HepG2 (cell line): ENCODE results near the gene RUNDC1. TPM values are rescaled to one million over a fixed set of nuclear protein-coding genes. Genes with fewer than 3 reads are reported as not detected.

Experiments
- BATF2 ChIP-seq: sonication (generic); formaldehyde crosslinking; IDR thresholded peaks from 2 replicates; pipeline ENCODE4 v1.8.0; 2022; ENCODE audit warnings: mild to moderate bottlenecking, missing genetic modification reagents, moderate library complexity
- CREB1 ChIP-seq, 2 experiments: fragments of 450-650 bp in 1 of 2; IDR thresholded peaks; 2 replicates each; pipeline ENCODE4 v1.6.1; 2016 to 2017; ENCODE audit warnings: control low read depth in 1 of 2, mild to moderate bottlenecking in 1 of 2, missing compliant biosample characterization in 1 of 2, missing genetic modification characterization in 1 of 2
- ETV5 ChIP-seq: IDR thresholded peaks from 2 replicates; pipeline ENCODE4 v1.6.1; 2018; ENCODE audit warnings: missing biosample characterization, missing genetic modification reagents, inconsistent platforms, borderline replicate concordance
- HOXA9 ChIP-seq: sonication (generic); formaldehyde crosslinking; IDR thresholded peaks from 2 replicates; pipeline ENCODE4 v1.8.1; 2022; ENCODE audit warnings: missing genetic modification reagents, mild to moderate bottlenecking, moderate library complexity, borderline replicate concordance
- MIER2 ChIP-seq: IDR thresholded peaks from 2 replicates; pipeline ENCODE4 v1.6.1; 2016; ENCODE audit warnings: missing biosample characterization, missing genetic modification reagents
- NCOA5 ChIP-seq: sonication (generic); formaldehyde crosslinking; IDR thresholded peaks from 2 replicates; pipeline ENCODE4 v1.4.0; 2020; ENCODE audit warnings: missing genetic modification reagents
- PAXIP1 ChIP-seq: sonication (generic); formaldehyde crosslinking; conservative IDR thresholded peaks from 2 replicates; pipeline ENCODE4 v1.4.0; 2020; ENCODE audit warnings: mild to moderate bottlenecking, missing genetic modification reagents, moderate library complexity
- PCBP2 ChIP-seq: fragments of 200-400 bp; formaldehyde crosslinking; optimal IDR thresholded peaks from 2 replicates; pipeline ENCODE3; 2018; ENCODE audit warnings: low read length, low read depth; ENCODE audit not compliant: poor library complexity, severe bottlenecking
- PPARG ChIP-seq: conservative IDR thresholded peaks from 2 replicates; pipeline ENCODE4 v1.6.1; 2016; ENCODE audit warnings: missing biosample characterization, missing genetic modification reagents
- RARA ChIP-seq: IDR thresholded peaks from 2 replicates; pipeline ENCODE4 v1.6.1; 2016; ENCODE audit warnings: missing genetic modification reagents, missing compliant biosample characterization
- SIN3A ChIP-seq: IDR thresholded peaks from 2 replicates; pipeline ENCODE4 v1.6.1; 2011; ENCODE audit warnings: low read depth, mild to moderate bottlenecking, control low read depth, low read length, borderline replicate concordance
- U2AF1 ChIP-seq: fragments of 200-400 bp; formaldehyde crosslinking; optimal IDR thresholded peaks from 2 replicates; pipeline ENCODE3; 2017; ENCODE audit warnings: mild to moderate bottlenecking, low read depth, low read length
- ZNF317 ChIP-seq: sonication (generic); formaldehyde crosslinking; IDR thresholded peaks from 2 replicates; pipeline ENCODE4 v1.5.0; 2020; ENCODE audit warnings: mild to moderate bottlenecking, missing genetic modification reagents
- ZNF329 ChIP-seq: sonication (generic); formaldehyde crosslinking; IDR thresholded peaks from 2 replicates; pipeline ENCODE4 v1.9.0; 2021; ENCODE audit warnings: low read depth, mild to moderate bottlenecking, missing genetic modification reagents
- ZNF549 ChIP-seq: sonication (generic); formaldehyde crosslinking; IDR thresholded peaks from 2 replicates; pipeline ENCODE4 v1.5.0; 2020; ENCODE audit warnings: missing genetic modification reagents
- ZNF569 ChIP-seq: sonication (generic); formaldehyde crosslinking; IDR thresholded peaks from 2 replicates; pipeline ENCODE4 v1.5.0; 2020; ENCODE audit warnings: mild to moderate bottlenecking, missing genetic modification reagents, moderate library complexity, borderline replicate concordance
- ZNF710 ChIP-seq: sonication (generic); formaldehyde crosslinking; IDR thresholded peaks from 2 replicates; pipeline ENCODE4 v1.5.0; 2020; ENCODE audit warnings: mild to moderate bottlenecking, missing genetic modification reagents, borderline replicate concordance
- polyA plus RNA-seq, 8 experiments: library from polyadenylated mRNA; depleted of rRNA in 3 of 8; stranded (reverse) in 7 of 8; unstranded in 1 of 8; fragments of >200 nt; fragmentation: Illumina TruSeq in 4 of 8; extraction: Trizol in 4 of 8; gene quantifications; 2 replicates each; pipeline versions ENCODE4 v1.2.1 to v1.2.3, GENCODE V29; 2011 to 2016; ENCODE audit warnings: low read depth in 4 of 8, missing spikeins in 1 of 8, mixed read lengths in 1 of 8; ENCODE audit not compliant: insufficient read depth in 1 of 8
- total RNA-seq, 5 experiments: library from RNA; depleted of rRNA; stranded (reverse); fragments of >200 nt; fragmentation: Illumina TruSeq; extraction: Trizol; gene quantifications; 2 replicates each; pipeline ENCODE4 v1.2.3, GENCODE V29; 2016; ENCODE audit warnings: low read depth in 1 of 5
- TF ChIP-seq, protein P1 (sequence below): sonication (generic); formaldehyde crosslinking; IDR thresholded peaks from 2 replicates; pipeline ENCODE4 v1.4.0; 2020; ENCODE audit warnings: mild to moderate bottlenecking, missing genetic modification reagents
- TF ChIP-seq, protein P2 (sequence below): sonication (generic); formaldehyde crosslinking; conservative IDR thresholded peaks from 2 replicates; pipeline ENCODE4 v1.4.0; 2020; ENCODE audit warnings: missing genetic modification reagents

The RUNDC1 gene
- total and polyA plus RNA-seq, 2 of the 13 experiments (the other 11 are each of a cell fraction or from before 2014, with no cell fraction given): 10.3 to 11.4 TPM

DNA sequence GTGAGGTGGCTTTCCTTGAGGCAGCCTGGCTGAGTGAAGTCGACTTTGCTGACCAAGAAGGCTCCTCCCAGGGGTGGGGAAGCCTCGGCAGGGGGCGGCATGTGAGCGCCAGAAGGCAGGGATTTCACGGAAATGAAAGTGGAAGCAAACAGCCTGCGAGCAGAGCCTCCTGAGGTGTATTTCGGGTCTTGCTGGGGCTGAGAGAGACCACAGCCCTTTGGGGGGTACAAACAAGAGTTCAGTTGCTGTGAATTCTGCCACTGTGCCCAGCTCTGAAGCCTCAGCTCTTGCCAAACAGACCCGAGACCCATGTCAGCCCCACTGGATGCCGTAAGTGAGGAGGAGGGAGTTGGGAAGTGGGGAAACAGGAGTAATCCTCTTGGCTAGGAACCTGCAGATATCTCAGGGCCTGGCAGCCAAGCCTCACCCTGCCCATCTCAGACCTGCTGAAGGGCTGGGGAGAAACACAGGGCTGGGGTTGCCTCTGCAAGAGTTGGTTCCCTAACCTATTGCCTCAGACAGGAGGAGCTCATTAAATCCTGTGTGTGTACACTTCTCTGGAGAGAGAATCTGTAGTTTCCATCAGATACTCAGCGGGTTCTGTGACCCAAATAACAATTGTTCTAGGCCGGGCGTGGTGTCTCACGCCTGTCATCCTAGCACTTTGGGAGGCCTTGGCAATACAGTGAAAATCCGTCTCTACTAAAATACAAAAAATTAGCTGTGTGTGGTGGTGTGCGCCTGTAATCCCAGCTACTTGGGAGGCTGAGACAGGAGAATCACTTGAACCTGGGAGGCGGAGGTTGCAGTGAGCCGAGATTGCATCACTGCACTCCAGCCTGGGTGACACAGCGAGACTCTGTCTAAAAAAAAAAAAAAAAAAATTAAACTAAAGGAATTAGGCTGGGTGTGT lies 26.5 kb downstream of the RUNDC1 start, which contains the start of gene IFI35 (continued):
- TF ChIP-seq PAXIP1 (CRISPR knock-in tag) (no peak), HOXA9 (no peak), ZNF549 (CRISPR knock-in tag) (no peak), ZNF710 (CRISPR knock-in tag) (no peak), ETV5 (0 out of 2 replicates have a peak, but pooled peaks have one; percentile 4), ZNF569 (CRISPR knock-in tag) (no peak), NCOA5 (CRISPR knock-in tag) (no peak), RARA (CRISPR knock-in tag) (no peak), CREB1 (IDR thresholded peaks at IDR 0.05) (no peak), CREB1 (CRISPR knock-in tag; IDR thresholded peaks at IDR 0.05) (peak; percentile 33; the same call in 1 of the 2 replicates), SIN3A (no peak), PCBP2 (no peak), ZNF317 (no peak), ZNF329 (no peak), BATF2 (CRISPR knock-in tag) (no peak), MIER2 (CRISPR knock-in tag) (no peak), PPARG (CRISPR knock-in tag) (0 out of 2 replicates have a peak, but pooled peaks have one; percentile 26), U2AF1 (no peak)
- TF ChIP-seq, protein P1, sequence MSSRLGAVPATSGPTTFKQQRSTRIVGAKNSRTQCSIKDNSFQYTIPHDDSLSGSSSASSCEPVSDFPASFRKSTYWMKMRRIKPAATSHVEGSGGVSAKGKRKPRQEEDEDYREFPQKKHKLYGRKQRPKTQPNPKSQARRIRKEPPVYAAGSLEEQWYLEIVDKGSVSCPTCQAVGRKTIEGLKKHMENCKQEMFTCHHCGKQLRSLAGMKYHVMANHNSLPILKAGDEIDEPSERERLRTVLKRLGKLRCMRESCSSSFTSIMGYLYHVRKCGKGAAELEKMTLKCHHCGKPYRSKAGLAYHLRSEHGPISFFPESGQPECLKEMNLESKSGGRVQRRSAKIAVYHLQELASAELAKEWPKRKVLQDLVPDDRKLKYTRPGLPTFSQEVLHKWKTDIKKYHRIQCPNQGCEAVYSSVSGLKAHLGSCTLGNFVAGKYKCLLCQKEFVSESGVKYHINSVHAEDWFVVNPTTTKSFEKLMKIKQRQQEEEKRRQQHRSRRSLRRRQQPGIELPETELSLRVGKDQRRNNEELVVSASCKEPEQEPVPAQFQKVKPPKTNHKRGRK: no peak
- TF ChIP-seq, protein P2, sequence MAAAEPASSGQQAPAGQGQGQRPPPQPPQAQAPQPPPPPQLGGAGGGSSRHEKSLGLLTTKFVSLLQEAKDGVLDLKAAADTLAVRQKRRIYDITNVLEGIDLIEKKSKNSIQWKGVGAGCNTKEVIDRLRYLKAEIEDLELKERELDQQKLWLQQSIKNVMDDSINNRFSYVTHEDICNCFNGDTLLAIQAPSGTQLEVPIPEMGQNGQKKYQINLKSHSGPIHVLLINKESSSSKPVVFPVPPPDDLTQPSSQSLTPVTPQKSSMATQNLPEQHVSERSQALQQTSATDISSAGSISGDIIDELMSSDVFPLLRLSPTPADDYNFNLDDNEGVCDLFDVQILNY (CRISPR knock-in tag): no peak
